Measurements from ENCODE around the gene ASIC2.

GRCh38 chr17:33086041-33086440, 207.1 kb downstream of the ASIC2 start:
- no peak for TF ChIP-seq POLR2A (IDR thresholded peaks at IDR 0.05)
- TF ChIP-seq CTCF (IDR thresholded peaks at IDR 0.05), result no peak
